Transverse colon (tissue), 4 donors: ENCODE measurements around the gene KRTAP13-2. TPM values are rescaled to one million over a fixed set of nuclear protein-coding genes. Genes with fewer than 3 reads are reported as not detected.

Source experiments
- DNase-seq: peaks from one replicate; pipeline ENCODE4 v3.0.0-alpha.2; 2019
- H3K27ac ChIP-seq, 4 donors: fragments of 200-600 bp; sonication (generic); 2 replicates each; pipeline ENCODE4 v1.5.1; 2016 to 2018; ENCODE audit warnings: inconsistent platforms in 4 of 4
- H3K27me3 ChIP-seq: fragments of 200-600 bp; sonication (generic); 2 replicates; pipeline ENCODE4 v1.5.1; 2017; ENCODE audit warnings: inconsistent platforms
- H3K36me3 ChIP-seq, 4 donors: fragments of 200-600 bp; sonication (generic); 2 replicates each; pipeline ENCODE4 v1.5.1; 2017 to 2019; ENCODE audit warnings: inconsistent platforms in 4 of 4
- H3K4me1 ChIP-seq, 4 donors: fragments of 200-600 bp; sonication (generic); 2 replicates each; pipeline ENCODE4 v1.5.1; 2017 to 2020; ENCODE audit warnings: inconsistent platforms in 4 of 4
- H3K4me3 ChIP-seq, 4 donors: fragments of 200-600 bp; sonication (generic); 1 replicate in 1 of 4; 2 replicates in 3 of 4; pipeline versions ENCODE4 v1.5.1 to v1.6.1; 2017 to 2019; ENCODE audit warnings: inconsistent platforms in 4 of 4
- H3K9me3 ChIP-seq, 2 donors: fragments of 200-600 bp; sonication (generic); 2 replicates each; pipeline ENCODE4 v1.5.1; 2017 to 2019; ENCODE audit warnings: inconsistent platforms in 2 of 2
- CTCF ChIP-seq, 5 experiments: fragments of 200-600 bp in 3 of 5; fragments of 450-650 bp in 2 of 5; sonication (generic) in 3 of 5; IDR thresholded peaks; 1 replicate in 2 of 5; 2 replicates in 3 of 5; pipeline ENCODE4 v1.5.1; 2016 to 2017; ENCODE audit warnings: antibody characterized with exemption in 5 of 5, inconsistent platforms in 3 of 5, mild to moderate bottlenecking in 2 of 5, moderate library complexity in 1 of 5
- EP300 ChIP-seq: sonication (generic); formaldehyde crosslinking; IDR thresholded peaks from one replicate; pipeline ENCODE4 v1.6.1; 2017; ENCODE audit warnings: antibody characterized with exemption, low read depth
- POLR2A ChIP-seq: fragments of 450-650 bp; IDR thresholded peaks from one replicate; pipeline ENCODE4 v1.6.1; 2016; ENCODE audit warnings: antibody characterized with exemption, mild to moderate bottlenecking, moderate library complexity
- POLR2AphosphoS5 ChIP-seq, 3 donors: sonication (generic); formaldehyde crosslinking; IDR thresholded peaks; one replicate each; pipeline ENCODE4 v1.6.1; 2016; ENCODE audit warnings: antibody characterized with exemption in 3 of 3
- WGBS, 2 donors: methylation state at CpG; one replicate each; pipeline ENCODE4 v1.1.5; 2018; ENCODE audit warnings: low coverage in 1 of 2; 5-methylcytosine and 5-hydroxymethylcytosine counted together
- in situ Hi-C, 4 donors: fragments of 200-750 bp; cut with MboI; loops; one replicate each; pipeline versions ENCODE4 v1.15.0 to v1.15.1; 2017; ENCODE audit warnings: low sequenced_read_pairs in 3 of 4, low pct_ligation_motif_present in 1 of 4, low pct_unique_long_range_greater_than_20kb in 1 of 4
- intact Hi-C: fragments of 100-400 bp; cut with DNase I; formaldehyde crosslinking; loops from one replicate; pipeline ENCODE4 v1.15.1; 2023; ENCODE audit warnings: low total_unique reads
- total RNA-seq, 4 donors: library from RNA; depleted of rRNA; stranded (reverse); fragments of >200 nt; gene quantifications; one replicate each; pipeline ENCODE4 v1.1.0, GENCODE V29; 2016

Gene KRTAP13-2
- 1 to 10 TPM in 2 of 4 donors, not detected in 2; 1.7 to 2.7 TPM for total RNA-seq

- Histone ChIP-seq H3K36me3 (no peaks in the 10 kb centered on the region), H3K9me3 (no peaks in the 10 kb centered on the region), H3K27ac (no peak within 1 kb of the TSS), H3K27me3 (no peaks in the 10 kb centered on the region), H3K4me1 (no peaks in the 10 kb centered on the region), H3K4me3 (no peak within 1 kb of the TSS)
- no peak for DNase-seq
- intact Hi-C loops (no loop called here), in situ Hi-C loops (no loop called here)
- 67 to 72% methylated on average over 5 of the region's 5 CpGs for WGBS, 2 donors
- TF ChIP-seq POLR2A = no peak
- no peak for TF ChIP-seq POLR2AphosphoS5 (IDR thresholded peaks at IDR 0.05)
- TF ChIP-seq EP300 = no peak
- no peak for TF ChIP-seq CTCF (IDR thresholded peaks at IDR 0.05)
These were observed at the start of gene KRTAP13-2 for GRCh38 chr21:30372139-30372770. TSS of gene KRTAP13-2 (minus strand) at chr21:30372271. CDS start at chr21:30372213, 58 bp downstream.

GRCh38 chr21:30415993-30416392 is 43.9 kb upstream of the KRTAP13-2 start:
- DNase-seq = no peak
- intact Hi-C loops (no loop called here), in situ Hi-C loops (no loop called here)
- H3K27ac ChIP-seq = no peak overlapping the region
- no peaks in the 10 kb centered on the region for H3K27me3 ChIP-seq
- TF ChIP-seq POLR2A = no peak
- no peak for TF ChIP-seq POLR2AphosphoS5 (IDR thresholded peaks at IDR 0.05)
- TF ChIP-seq EP300 = no peak
- no peak for TF ChIP-seq CTCF (IDR thresholded peaks at IDR 0.05)
- H3K4me1 ChIP-seq = no peaks in the 10 kb centered on the region
- 62 to 84% methylated on average over 5 of the region's 5 CpGs for WGBS, 2 donors
- no peak overlapping the region for H3K4me3 ChIP-seq
- H3K9me3 ChIP-seq = no peaks in the 10 kb centered on the region
- no peaks in the 10 kb centered on the region for H3K36me3 ChIP-seq

GRCh38 chr21:30408782-30409494 is 36.9 kb upstream of the KRTAP13-2 start:
- WGBS, 2 donors = 42 to 48% methylated on average over 4 to 14 of the region's 14 CpGs
- no peak overlapping the region for H3K27ac ChIP-seq
- no peaks in the 10 kb centered on the region for H3K27me3 ChIP-seq
- TF ChIP-seq POLR2AphosphoS5 (IDR thresholded peaks at IDR 0.05) (no peak), POLR2A (no peak), CTCF (IDR thresholded peaks at IDR 0.05) (peak in 4 of 5 experiments; percentile 32 to 50 (median 38)), EP300 (no peak)
- H3K9me3 ChIP-seq = no peaks in the 10 kb centered on the region
- H3K36me3 ChIP-seq = no peaks in the 10 kb centered on the region
- peak; percentile 54 for DNase-seq
- no peak overlapping the region for H3K4me3 ChIP-seq
- intact Hi-C loops = no loop called here
- in situ Hi-C loops = no loop called here
- no peaks in the 10 kb centered on the region for H3K4me1 ChIP-seq

- H3K27me3 ChIP-seq = no peaks in the 10 kb centered on the region
- no peak for DNase-seq
- in situ Hi-C loops = no loop called here
- no peaks in the 10 kb centered on the region for H3K36me3 ChIP-seq
- no peak within 1 kb of the TSS for H3K4me3 ChIP-seq
- no peak within 1 kb of the TSS for H3K27ac ChIP-seq
- intact Hi-C loops = no loop called here
- WGBS, 2 donors = 75 to 83% methylated on average over 3 to 4 of the region's 4 CpGs
- no peaks in the 10 kb centered on the region for H3K9me3 ChIP-seq
- no peaks in the 10 kb centered on the region for H3K4me1 ChIP-seq
- no peak for TF ChIP-seq EP300
- no peak for TF ChIP-seq POLR2A
- TF ChIP-seq POLR2AphosphoS5 (IDR thresholded peaks at IDR 0.05) = no peak
- no peak for TF ChIP-seq CTCF (IDR thresholded peaks at IDR 0.05)
These were observed 23.7 kb upstream of the KRTAP13-2 start, which contains the start of gene KRTAP13-1 for GRCh38 chr21:30395731-30396130. TSS of gene KRTAP13-1 (plus strand) at chr21:30396031. CDS start at chr21:30396087, 56 bp downstream.
